ENCODE data around the gene C13orf42.
"Not testable (repeated sequence)": the region's sequence is repeated elsewhere in the genome, so short reads cannot be mapped to it uniquely, and the experiment has no call there.

Gene C13orf42

GRCh38 chr13:51118809-51119431 is 7.8 kb upstream of the C13orf42 start:
- DNase-seq = no peak

GRCh38 chr13:51113969-51114368 is 2.9 kb upstream of the C13orf42 start:
- no peak for DNase-seq

- no peak for DNase-seq
These were observed 2.3 kb upstream of the C13orf42 start for GRCh38 chr13:51113186-51113881.

- DNase-seq = no peak
These were observed 1.7 kb upstream of the C13orf42 start for GRCh38 chr13:51112771-51113170.

- no peak for DNase-seq
These were observed 923 bp upstream of the C13orf42 start for GRCh38 chr13:51111997-51112396.

GRCh38 chr13:51107996-51108395 is 3.1 kb downstream of the C13orf42 start:
- no peak for DNase-seq

GRCh38 chr13:51105046-51105445 is 6.0 kb downstream of the C13orf42 start:
- DNase-seq = no peak

- no peak for DNase-seq
These were observed 9.3 kb downstream of the C13orf42 start for GRCh38 chr13:51101636-51102235.

GRCh38 chr13:51097353-51098043 is 13.6 kb downstream of the C13orf42 start:
- no peak for DNase-seq

GRCh38 chr13:51096131-51096530 is 14.9 kb downstream of the C13orf42 start:
- no peak for DNase-seq

GRCh38 chr13:51093574-51093973 is 17.5 kb downstream of the C13orf42 start:
- DNase-seq = no peak

- DNase-seq = no peak
These were observed 19.2 kb downstream of the C13orf42 start for GRCh38 chr13:51091839-51092238.

- no peak for DNase-seq
These were observed 27.4 kb downstream of the C13orf42 start for GRCh38 chr13:51083706-51084105.

GRCh38 chr13:51080478-51081065 is 30.5 kb downstream of the C13orf42 start:
- DNase-seq = not testable (repeated sequence)

- DNase-seq = no peak
These were observed 39.6 kb downstream of the C13orf42 start for GRCh38 chr13:51071493-51071892.

GRCh38 chr13:51070005-51070649 is 40.9 kb downstream of the C13orf42 start:
- DNase-seq = peak; percentile 79

- no peak for DNase-seq
These were observed 42.6 kb downstream of the C13orf42 start for GRCh38 chr13:51068501-51068900.

- no peak for DNase-seq
These were observed 43.4 kb downstream of the C13orf42 start for GRCh38 chr13:51067706-51068105.

- no peak for DNase-seq
These were observed 43.8 kb downstream of the C13orf42 start for GRCh38 chr13:51067210-51067701.

GRCh38 chr13:51066091-51066831 is 44.8 kb downstream of the C13orf42 start:
- no peak for DNase-seq

GRCh38 chr13:51065372-51066090 is 45.5 kb downstream of the C13orf42 start:
- DNase-seq = no peak
